Upper lobe of right lung (tissue), 1 donor: ENCODE measurements around the gene HPCA. TPM values are rescaled to one million over a fixed set of nuclear protein-coding genes. Genes with fewer than 3 reads are reported as not detected.

ENCODE experiments used
- ATAC-seq: fragments of 200-7000 bp; cut with Tn5 transposase; one replicate; pipeline ENCODE4 v1.9.1; 2020; ENCODE audit warnings: mild to moderate bottlenecking, moderate library complexity
- DNase-seq: peaks from one replicate; pipeline ENCODE4 v3.0.0-alpha.2; 2020
- H3K27ac ChIP-seq: fragments of 200-600 bp; one replicate; pipeline ENCODE4 v1.8.0; 2022
- H3K27me3 ChIP-seq: fragments of 200-600 bp; one replicate; pipeline ENCODE4 v1.8.0; 2022; ENCODE audit warnings: mild to moderate bottlenecking
- H3K36me3 ChIP-seq: fragments of 200-600 bp; one replicate; pipeline ENCODE4 v1.8.0; 2022
- H3K4me1 ChIP-seq: fragments of 200-600 bp; one replicate; pipeline ENCODE4 v1.8.0; 2022
- H3K4me3 ChIP-seq: fragments of 200-600 bp; one replicate; pipeline ENCODE4 v1.8.0; 2022; ENCODE audit warnings: mild to moderate bottlenecking
- H3K9me3 ChIP-seq: fragments of 200-600 bp; one replicate; pipeline ENCODE4 v1.8.0; 2022
- intact Hi-C: fragments of 100-400 bp; cut with DNase I; formaldehyde crosslinking; loops from one replicate; pipeline ENCODE4 v1.11.0; 2022
- total RNA-seq: library from RNA; stranded (reverse); fragmentation: NEBNext Ultra II Directional; extraction: Animal tissue kit (Norgen Biotek cat#: 25700); gene quantifications from one replicate; pipeline ENCODE4 v1.2.1, GENCODE V29; 2021
- TF ChIP-seq, protein P1 (sequence below): fragments of 200-600 bp; IDR thresholded peaks from one replicate; pipeline ENCODE4 v1.8.0; 2022; ENCODE audit warnings: antibody characterized with exemption
- donor health status: DM: no; HTN: yes; CAD: no; lungs with severe emphysema.

The HPCA gene
- total RNA-seq, 1 donor from 2014 or later = not detected

DNA sequence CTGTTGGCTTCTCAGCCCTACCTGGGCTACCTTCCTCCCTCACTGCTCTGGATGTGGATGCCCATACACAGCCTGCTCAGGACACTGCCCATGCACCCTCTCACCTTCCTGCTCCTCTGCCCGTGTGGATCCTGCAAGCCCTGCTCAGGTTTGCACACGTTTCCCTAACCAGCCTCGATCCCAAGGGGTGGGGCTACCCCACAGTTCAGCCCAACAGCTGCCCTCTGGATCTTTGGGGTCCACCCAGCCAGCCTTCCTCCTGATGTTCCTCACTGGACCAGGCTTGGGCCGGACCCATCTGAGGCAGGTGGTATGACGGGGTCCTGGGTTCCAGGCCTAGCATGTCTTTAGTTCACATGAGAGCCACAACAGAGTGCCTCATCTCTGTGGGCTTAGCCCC is 10.2 kb downstream of the HPCA start:
- Histone ChIP-seq H3K27ac (no peak overlapping the region), H3K36me3 (no peaks in the 10 kb centered on the region), H3K9me3 (no peaks in the 10 kb centered on the region), H3K4me3 (no peak overlapping the region), H3K27me3 (peaks cover 19% of the 10 kb centered on the region), H3K4me1 (peaks cover 10% of the 10 kb centered on the region)
- intact Hi-C loops = no loop called here
- DNase-seq = peak; percentile 25
- ATAC-seq = no peak
- TF ChIP-seq, protein P1, sequence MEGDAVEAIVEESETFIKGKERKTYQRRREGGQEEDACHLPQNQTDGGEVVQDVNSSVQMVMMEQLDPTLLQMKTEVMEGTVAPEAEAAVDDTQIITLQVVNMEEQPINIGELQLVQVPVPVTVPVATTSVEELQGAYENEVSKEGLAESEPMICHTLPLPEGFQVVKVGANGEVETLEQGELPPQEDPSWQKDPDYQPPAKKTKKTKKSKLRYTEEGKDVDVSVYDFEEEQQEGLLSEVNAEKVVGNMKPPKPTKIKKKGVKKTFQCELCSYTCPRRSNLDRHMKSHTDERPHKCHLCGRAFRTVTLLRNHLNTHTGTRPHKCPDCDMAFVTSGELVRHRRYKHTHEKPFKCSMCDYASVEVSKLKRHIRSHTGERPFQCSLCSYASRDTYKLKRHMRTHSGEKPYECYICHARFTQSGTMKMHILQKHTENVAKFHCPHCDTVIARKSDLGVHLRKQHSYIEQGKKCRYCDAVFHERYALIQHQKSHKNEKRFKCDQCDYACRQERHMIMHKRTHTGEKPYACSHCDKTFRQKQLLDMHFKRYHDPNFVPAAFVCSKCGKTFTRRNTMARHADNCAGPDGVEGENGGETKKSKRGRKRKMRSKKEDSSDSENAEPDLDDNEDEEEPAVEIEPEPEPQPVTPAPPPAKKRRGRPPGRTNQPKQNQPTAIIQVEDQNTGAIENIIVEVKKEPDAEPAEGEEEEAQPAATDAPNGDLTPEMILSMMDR = no peak

DNA sequence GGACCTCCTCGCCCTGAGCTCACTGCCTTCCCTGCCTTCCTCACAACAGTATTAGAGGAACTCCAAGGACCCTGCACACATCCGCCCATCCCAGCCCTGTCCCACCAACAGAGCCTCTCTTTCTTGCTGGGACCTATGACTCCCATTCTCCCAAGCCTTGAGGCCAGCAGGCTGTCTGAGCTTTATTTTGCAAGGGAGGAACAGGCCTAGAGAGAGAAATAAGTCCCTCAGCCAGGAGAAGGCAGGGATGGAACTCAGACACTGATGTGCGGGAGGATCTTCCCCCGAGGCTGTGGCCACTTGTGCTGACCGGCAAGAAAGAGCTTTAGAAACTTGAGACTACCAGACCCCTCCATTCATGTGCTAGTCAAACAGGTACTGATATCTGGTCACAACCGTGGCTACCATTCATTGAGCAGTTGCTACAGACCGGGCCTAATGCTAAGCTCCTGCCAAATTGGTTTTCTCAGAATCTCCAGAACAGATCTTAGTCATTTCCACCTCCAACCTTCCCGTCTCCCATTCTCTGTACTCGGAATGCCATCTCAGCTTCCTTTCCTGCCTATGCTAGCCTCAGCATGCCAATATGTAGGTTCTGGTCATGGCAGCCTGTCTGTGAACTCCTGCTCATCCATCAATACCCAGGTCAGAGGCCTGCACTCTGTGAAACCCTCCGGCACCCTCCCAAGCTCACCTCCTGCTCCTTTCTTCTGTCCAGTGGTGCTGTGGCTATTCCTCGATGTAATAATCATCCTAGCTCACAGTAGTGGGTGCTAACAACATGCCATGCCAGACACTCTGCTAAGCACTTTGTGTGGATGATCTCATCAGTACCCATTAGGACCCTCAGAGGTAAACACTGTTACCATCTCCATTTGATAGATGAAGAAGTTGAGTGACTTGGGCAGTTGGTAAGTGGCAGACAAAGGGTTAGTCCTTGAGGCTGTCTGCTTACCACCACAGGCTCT is 11.1 kb downstream of the HPCA start:
- TF ChIP-seq, protein P1 = no peak
- Histone ChIP-seq H3K9me3 (no peaks in the 10 kb centered on the region), H3K27me3 (peaks cover 16% of the 10 kb centered on the region), H3K4me1 (peaks cover 10% of the 10 kb centered on the region), H3K36me3 (no peaks in the 10 kb centered on the region), H3K4me3 (no peak overlapping the region), H3K27ac (no peak overlapping the region)
- no peak for DNase-seq
- intact Hi-C loops = no loop called here
- no peak for ATAC-seq

DNA sequence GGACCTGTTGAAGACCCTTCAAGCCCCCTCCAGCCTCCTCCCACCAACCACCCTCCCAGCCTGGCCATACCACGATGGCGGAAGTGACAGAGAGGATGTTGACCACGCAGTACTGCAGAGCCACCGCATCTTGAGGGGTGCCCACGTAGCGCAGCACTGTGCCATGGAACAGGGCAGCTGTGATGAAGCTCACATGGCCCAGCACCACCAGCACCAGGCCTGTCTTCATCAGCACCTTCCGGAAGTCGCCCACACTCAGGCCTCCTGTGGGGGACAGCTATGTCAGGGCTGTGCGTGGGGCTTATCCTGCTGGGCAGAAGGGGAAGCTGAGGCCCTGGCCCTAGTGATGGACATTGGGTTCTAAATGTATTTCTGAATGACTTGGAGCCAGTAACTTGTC is 11.8 kb downstream of the HPCA start:
- no peak overlapping the region for H3K4me3 ChIP-seq

DNA sequence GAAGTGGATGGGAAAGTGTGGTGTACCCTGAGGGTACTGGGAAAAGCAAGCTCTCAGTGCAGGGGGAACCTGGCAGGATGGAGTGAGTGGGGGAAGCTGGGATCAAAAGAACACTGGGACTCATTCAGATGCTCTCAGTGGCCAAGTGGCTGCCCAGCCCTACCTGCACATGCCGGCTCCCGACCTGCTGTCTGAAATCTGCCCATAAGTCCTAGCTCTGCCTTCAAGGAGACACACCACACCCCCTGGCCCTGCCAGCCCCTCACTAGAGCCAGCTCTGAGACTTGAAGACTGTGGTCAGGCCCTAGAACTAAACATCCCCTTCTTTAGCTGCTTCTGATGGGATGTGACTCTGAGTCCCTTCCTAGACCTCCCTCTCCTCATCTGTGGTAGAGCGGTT is 12.7 kb downstream of the HPCA start:
- Histone ChIP-seq H3K27me3 (peaks cover 10% of the 10 kb centered on the region), H3K36me3 (no peaks in the 10 kb centered on the region), H3K27ac (no peak overlapping the region), H3K9me3 (no peaks in the 10 kb centered on the region), H3K4me1 (peaks cover 4% of the 10 kb centered on the region), H3K4me3 (no peak overlapping the region)
- TF ChIP-seq, protein P1 = no peak
- intact Hi-C loops = no loop called here
- DNase-seq = peak; percentile 38
- ATAC-seq = no peak

More for the DNA sequence above, 11.8 kb downstream of the HPCA start:
- intact Hi-C loops = no loop called here
- DNase-seq (peak; percentile 39), ATAC-seq (no peak)
- Histone ChIP-seq H3K36me3 (no peaks in the 10 kb centered on the region), H3K27me3 (peaks cover 10% of the 10 kb centered on the region), H3K4me1 (peaks cover 10% of the 10 kb centered on the region), H3K27ac (no peak overlapping the region), H3K9me3 (no peaks in the 10 kb centered on the region)
- TF ChIP-seq, protein P1 = no peak

DNA sequence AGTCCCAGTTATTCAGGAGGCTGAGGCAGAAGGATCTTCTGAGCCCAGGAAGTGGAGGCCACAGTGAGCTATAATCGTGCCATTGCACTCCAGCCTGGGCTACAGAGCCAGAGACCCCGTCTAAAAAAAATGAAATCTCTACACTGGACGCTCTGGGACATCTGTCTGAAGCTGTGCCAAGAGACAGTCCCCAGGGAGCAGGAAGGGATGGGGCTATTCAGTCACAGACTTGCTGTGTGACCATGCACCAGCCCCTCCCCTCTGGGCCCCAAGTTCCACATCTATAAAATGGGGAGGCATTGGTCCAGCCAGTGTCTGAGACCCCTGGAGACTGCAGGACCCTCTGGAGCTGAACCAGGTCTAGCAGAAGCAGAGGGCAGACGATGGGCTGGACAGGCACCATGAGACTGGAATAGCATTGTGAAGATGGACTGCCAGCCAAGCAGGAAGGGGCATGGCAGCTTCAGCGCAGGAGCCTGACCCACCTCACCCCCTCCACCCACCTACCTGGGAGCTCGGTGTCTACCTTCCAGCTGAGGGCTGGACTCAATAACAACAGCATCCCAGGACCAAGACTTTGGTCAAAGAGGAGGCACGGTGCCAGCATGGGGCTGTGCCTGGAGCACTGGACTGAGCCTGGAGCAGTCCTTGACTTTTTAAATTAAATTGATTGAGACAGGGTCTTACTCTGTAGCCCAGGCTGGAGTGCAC is 13.4 kb downstream of the HPCA start:
- TF ChIP-seq, protein P1 = no peak
- Histone ChIP-seq H3K27me3 (peaks cover 10% of the 10 kb centered on the region), H3K36me3 (no peaks in the 10 kb centered on the region), H3K4me1 (peaks cover 4% of the 10 kb centered on the region), H3K4me3 (no peak overlapping the region), H3K27ac (no peak overlapping the region), H3K9me3 (no peaks in the 10 kb centered on the region)
- DNase-seq (peak; percentile 47), ATAC-seq (no peak)
- intact Hi-C loops = no loop called here
